B cell (primary cell): ENCODE measurements around the gene ASCC2.

ENCODE experiments used
- CTCF ChIP-seq: fragments of 200-600 bp; IDR thresholded peaks from one replicate; pipeline ENCODE4 v1.8.0; 2022; ENCODE audit warnings: antibody characterized with exemption, mild to moderate bottlenecking
- EZH2 ChIP-seq: IDR thresholded peaks from 2 replicates; pipeline ENCODE4 v1.6.1; 2012; ENCODE audit warnings: borderline replicate concordance, low read depth, mild to moderate bottlenecking, moderate library complexity, low read length; ENCODE audit not compliant: insufficient read depth, poor library complexity, severe bottlenecking

DNA sequence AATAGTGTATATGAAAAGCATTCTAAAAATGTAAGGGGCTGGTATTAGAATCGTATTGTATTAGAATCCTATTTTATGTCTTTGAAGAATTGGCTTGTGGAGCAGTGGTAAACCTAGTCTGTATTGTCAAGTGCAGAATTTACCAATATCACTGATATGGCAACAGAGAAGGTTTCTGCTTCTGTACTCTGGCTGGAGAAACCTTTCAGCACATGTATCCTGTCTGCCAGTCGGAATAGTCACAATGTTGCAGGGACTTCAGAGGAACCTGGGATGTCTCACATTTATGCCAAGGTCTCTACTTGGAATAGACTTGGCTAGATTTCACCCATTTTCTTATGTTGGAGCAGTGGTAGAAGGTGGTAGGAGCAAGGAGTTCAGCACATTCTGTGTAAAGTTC is 49.3 kb upstream of the ASCC2 start:
- TF ChIP-seq EZH2, result no peak
- no peak for TF ChIP-seq CTCF
